Erythroblast (primary cell): ENCODE data around the gene KANSL1L.

ENCODE experiments used
- GATA1 ChIP-seq: IDR thresholded peaks from 2 replicates; pipeline ENCODE4 v1.6.1; 2011; ENCODE audit warnings: low read depth, mild to moderate bottlenecking, control low read depth, low read length, moderate library complexity
- POLR2A ChIP-seq: IDR thresholded peaks from 2 replicates; pipeline ENCODE4 v1.6.1; 2011; ENCODE audit warnings: mild to moderate bottlenecking, low read length

GRCh38 chr2:210086930-210087329, 84.3 kb downstream of the KANSL1L start:
- no peak for TF ChIP-seq POLR2A
- TF ChIP-seq GATA1, result no peak
